HEK293 (cell line): ENCODE results near the gene GAL.

Experiments
- CTCF ChIA-PET: fragments of 350-600 bp; formaldehyde crosslinking; extraction: SDS; loops from one replicate; lab custom pipeline; 2021; ENCODE audit warnings: antibody characterized with exemption; lab: Yijun Ruan, JAX
- POLR2A ChIA-PET: fragments of 300-600 bp; formaldehyde crosslinking; extraction: SDS; loops from one replicate; lab custom pipeline; 2020; ENCODE audit warnings: antibody characterized with exemption, inconsistent platforms; lab: Yijun Ruan, JAX
- H3K27ac ChIP-seq: fragments of 200-500 bp; sonication (Bioruptor generic); 2 replicates; pipeline ENCODE4 v1.5.1; 2014; ENCODE audit warnings: low read depth, low read length, control low read depth, inconsistent platforms; ENCODE audit errors: extremely low read depth
- H3K36me3 ChIP-seq, 2 experiments: fragments of 200-500 bp in 1 of 2; sonication (Bioruptor generic) in 1 of 2; 1 replicate in 1 of 2; 2 replicates in 1 of 2; pipeline ENCODE4 v1.5.1; 2014 to 2017; ENCODE audit warnings: inconsistent platforms in 2 of 2, low read length in 2 of 2; ENCODE audit not compliant: control insufficient read depth in 2 of 2, insufficient read depth in 1 of 2
- H3K4me1 ChIP-seq: fragments of 200-500 bp; sonication (Bioruptor generic); 2 replicates; pipeline ENCODE4 v1.5.1; 2014; ENCODE audit warnings: mild to moderate bottlenecking, low read length, inconsistent platforms; ENCODE audit not compliant: control insufficient read depth, insufficient read depth
- H3K4me3 ChIP-seq: 2 replicates; pipeline ENCODE4 v1.5.1; 2011; ENCODE audit warnings: low read depth, mild to moderate bottlenecking, control low read depth, low read length, moderate library complexity
- H3K9me3 ChIP-seq: fragments of 200-500 bp; sonication (Bioruptor generic); 2 replicates; pipeline ENCODE4 v1.5.1; 2014; ENCODE audit warnings: low read depth, low read length, inconsistent platforms; ENCODE audit not compliant: control insufficient read depth, insufficient read depth
- GLI2 ChIP-seq: fragments of 450-650 bp; formaldehyde crosslinking; IDR thresholded peaks from 2 replicates; pipeline ENCODE4; 2017; ENCODE audit warnings: missing biosample characterization, missing genetic modification characterization, low read depth, borderline replicate concordance
- GLIS2 ChIP-seq: fragments of 450-650 bp; formaldehyde crosslinking; IDR thresholded peaks from 2 replicates; pipeline ENCODE4 v1.5.1; 2016; ENCODE audit warnings: missing biosample characterization, missing genetic modification characterization
- RBAK ChIP-seq: fragments of 450-650 bp; formaldehyde crosslinking; IDR thresholded peaks from 2 replicates; pipeline ENCODE4 v1.5.1; 2016; ENCODE audit warnings: missing biosample characterization, missing genetic modification characterization
- SP7 ChIP-seq: fragments of 450-650 bp; formaldehyde crosslinking; IDR thresholded peaks from 2 replicates; pipeline ENCODE4 v1.5.1; 2016; ENCODE audit warnings: missing biosample characterization, missing genetic modification characterization
- ZFP3 ChIP-seq: fragments of 450-650 bp; formaldehyde crosslinking; IDR thresholded peaks from 2 replicates; pipeline ENCODE4 v1.5.1; 2016; ENCODE audit warnings: low read depth, missing biosample characterization, missing genetic modification characterization
- ZNF10 ChIP-seq: fragments of 450-650 bp; formaldehyde crosslinking; IDR thresholded peaks from 2 replicates; pipeline ENCODE4 v1.5.1; 2017; ENCODE audit warnings: missing biosample characterization, missing genetic modification characterization
- ZNF112 ChIP-seq: fragments of 450-650 bp; formaldehyde crosslinking; IDR thresholded peaks from 2 replicates; pipeline ENCODE4 v1.5.0; 2017; ENCODE audit warnings: missing biosample characterization, missing genetic modification characterization
- ZNF114 ChIP-seq: fragments of 450-650 bp; formaldehyde crosslinking; IDR thresholded peaks from 2 replicates; pipeline ENCODE4 v1.5.0; 2017; ENCODE audit warnings: missing biosample characterization, missing genetic modification characterization
- ZNF184 ChIP-seq: fragments of 450-650 bp; IDR thresholded peaks from 2 replicates; pipeline ENCODE4 v1.5.1; 2018; ENCODE audit warnings: missing biosample characterization, mild to moderate bottlenecking, missing genetic modification characterization
- ZNF335 ChIP-seq: fragments of 450-650 bp; formaldehyde crosslinking; conservative IDR thresholded peaks from 2 replicates; pipeline ENCODE4 v1.5.1; 2016; ENCODE audit warnings: missing biosample characterization, missing genetic modification characterization
- ZNF366 ChIP-seq: fragments of 450-650 bp; formaldehyde crosslinking; conservative IDR thresholded peaks from 2 replicates; pipeline ENCODE4 v1.5.1; 2016; ENCODE audit warnings: missing biosample characterization, missing genetic modification characterization
- ZNF416 ChIP-seq: fragments of 450-650 bp; formaldehyde crosslinking; IDR thresholded peaks from 2 replicates; pipeline ENCODE4 v1.5.1; 2016; ENCODE audit warnings: missing biosample characterization, missing genetic modification characterization
- ZNF426 ChIP-seq: fragments of 450-650 bp; formaldehyde crosslinking; IDR thresholded peaks from 2 replicates; pipeline ENCODE4 v1.5.1; 2017; ENCODE audit warnings: missing biosample characterization, missing genetic modification characterization, mild to moderate bottlenecking, inconsistent platforms, moderate library complexity
- ZNF529 ChIP-seq: fragments of 450-650 bp; formaldehyde crosslinking; IDR thresholded peaks from 2 replicates; pipeline ENCODE4 v1.5.1; 2017; ENCODE audit warnings: missing genetic modification characterization, missing biosample characterization; ENCODE audit not compliant: insufficient replicate concordance
- ZNF555 ChIP-seq: fragments of 450-650 bp; formaldehyde crosslinking; conservative IDR thresholded peaks from 2 replicates; pipeline ENCODE4 v1.5.1; 2017; ENCODE audit warnings: missing biosample characterization, mild to moderate bottlenecking, missing genetic modification characterization, inconsistent platforms
- ZNF596 ChIP-seq: fragments of 450-650 bp; IDR thresholded peaks from 2 replicates; pipeline ENCODE4 v1.5.0; 2018; ENCODE audit warnings: missing biosample characterization, mild to moderate bottlenecking, missing genetic modification characterization, moderate library complexity
- ZNF624 ChIP-seq: fragments of 450-650 bp; formaldehyde crosslinking; IDR thresholded peaks from 2 replicates; pipeline ENCODE4 v1.5.1; 2017; ENCODE audit warnings: missing biosample characterization, missing genetic modification characterization
- ZNF658 ChIP-seq: fragments of 450-650 bp; formaldehyde crosslinking; IDR thresholded peaks from 2 replicates; pipeline ENCODE4; 2016; ENCODE audit warnings: missing biosample characterization, missing genetic modification characterization
- ZNF776 ChIP-seq: fragments of 450-650 bp; formaldehyde crosslinking; IDR thresholded peaks from 2 replicates; pipeline ENCODE4 v1.5.0; 2017; ENCODE audit warnings: missing biosample characterization, missing genetic modification characterization, borderline replicate concordance
- ZSCAN16 ChIP-seq: fragments of 450-650 bp; formaldehyde crosslinking; IDR thresholded peaks from 2 replicates; pipeline ENCODE4 v1.5.1; 2016; ENCODE audit warnings: missing biosample characterization, missing genetic modification characterization
- TF ChIP-seq, protein P1 (sequence below): fragments of 450-650 bp; formaldehyde crosslinking; IDR thresholded peaks from 2 replicates; pipeline ENCODE4 v1.5.1; 2017; ENCODE audit warnings: missing biosample characterization, missing genetic modification characterization
- TF ChIP-seq, protein P2 (sequence below): fragments of 450-650 bp; formaldehyde crosslinking; IDR thresholded peaks from 2 replicates; pipeline ENCODE4 v1.5.1; 2016; ENCODE audit warnings: missing biosample characterization, missing genetic modification characterization
- TF ChIP-seq, protein P3 (sequence below): fragments of 450-650 bp; formaldehyde crosslinking; IDR thresholded peaks from 2 replicates; pipeline ENCODE4 v1.5.1; 2016; ENCODE audit warnings: missing biosample characterization, missing genetic modification characterization
- TF ChIP-seq, protein P4 (sequence below): fragments of 450-650 bp; formaldehyde crosslinking; IDR thresholded peaks from 2 replicates; pipeline ENCODE4 v1.5.1; 2016; ENCODE audit warnings: missing biosample characterization, missing genetic modification characterization
- TF ChIP-seq, protein P5 (sequence below): fragments of 450-650 bp; formaldehyde crosslinking; IDR thresholded peaks from 2 replicates; pipeline ENCODE4 v1.5.1; 2017; ENCODE audit warnings: missing biosample characterization, missing genetic modification characterization
- TF ChIP-seq, protein P6 (sequence below): fragments of 450-650 bp; formaldehyde crosslinking; IDR thresholded peaks from 2 replicates; pipeline ENCODE4 v1.5.1; 2016; ENCODE audit warnings: missing biosample characterization, missing genetic modification characterization, low read depth

Gene GAL

DNA sequence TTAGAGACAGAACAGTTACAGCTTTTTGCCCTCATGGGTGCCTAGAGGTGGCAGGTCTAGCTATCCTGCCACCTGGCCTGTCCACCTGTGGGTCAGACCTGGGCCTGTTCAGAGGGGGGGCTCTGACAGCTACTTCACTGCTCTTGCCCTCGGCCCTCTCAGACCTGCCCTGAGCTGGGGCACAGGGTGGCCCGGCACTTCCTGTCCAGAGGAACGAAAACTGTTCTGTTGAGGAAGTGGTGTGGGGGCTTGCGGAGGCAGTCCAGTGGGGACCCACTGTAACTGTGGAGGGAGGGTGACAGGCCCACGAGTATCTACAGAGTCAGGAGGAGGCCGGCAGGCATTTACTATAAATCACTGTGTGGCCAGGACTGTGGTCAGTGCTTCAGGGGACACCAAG lies 50.8 kb downstream of the GAL start:
- no peak for TF ChIP-seq SP7 (tag by site-specific recombination)
- TF ChIP-seq RBAK (tag by site-specific recombination) = no peak
- TF ChIP-seq ZNF596 (tag by site-specific recombination) = no peak
- no peak for TF ChIP-seq ZNF529 (tag by site-specific recombination)
- no peak for TF ChIP-seq ZNF426 (tag by site-specific recombination)
- TF ChIP-seq, protein P1, sequence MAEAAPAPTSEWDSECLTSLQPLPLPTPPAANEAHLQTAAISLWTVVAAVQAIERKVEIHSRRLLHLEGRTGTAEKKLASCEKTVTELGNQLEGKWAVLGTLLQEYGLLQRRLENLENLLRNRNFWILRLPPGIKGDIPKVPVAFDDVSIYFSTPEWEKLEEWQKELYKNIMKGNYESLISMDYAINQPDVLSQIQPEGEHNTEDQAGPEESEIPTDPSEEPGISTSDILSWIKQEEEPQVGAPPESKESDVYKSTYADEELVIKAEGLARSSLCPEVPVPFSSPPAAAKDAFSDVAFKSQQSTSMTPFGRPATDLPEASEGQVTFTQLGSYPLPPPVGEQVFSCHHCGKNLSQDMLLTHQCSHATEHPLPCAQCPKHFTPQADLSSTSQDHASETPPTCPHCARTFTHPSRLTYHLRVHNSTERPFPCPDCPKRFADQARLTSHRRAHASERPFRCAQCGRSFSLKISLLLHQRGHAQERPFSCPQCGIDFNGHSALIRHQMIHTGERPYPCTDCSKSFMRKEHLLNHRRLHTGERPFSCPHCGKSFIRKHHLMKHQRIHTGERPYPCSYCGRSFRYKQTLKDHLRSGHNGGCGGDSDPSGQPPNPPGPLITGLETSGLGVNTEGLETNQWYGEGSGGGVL (tag by site-specific recombination) = no peak
- TF ChIP-seq, protein P2, sequence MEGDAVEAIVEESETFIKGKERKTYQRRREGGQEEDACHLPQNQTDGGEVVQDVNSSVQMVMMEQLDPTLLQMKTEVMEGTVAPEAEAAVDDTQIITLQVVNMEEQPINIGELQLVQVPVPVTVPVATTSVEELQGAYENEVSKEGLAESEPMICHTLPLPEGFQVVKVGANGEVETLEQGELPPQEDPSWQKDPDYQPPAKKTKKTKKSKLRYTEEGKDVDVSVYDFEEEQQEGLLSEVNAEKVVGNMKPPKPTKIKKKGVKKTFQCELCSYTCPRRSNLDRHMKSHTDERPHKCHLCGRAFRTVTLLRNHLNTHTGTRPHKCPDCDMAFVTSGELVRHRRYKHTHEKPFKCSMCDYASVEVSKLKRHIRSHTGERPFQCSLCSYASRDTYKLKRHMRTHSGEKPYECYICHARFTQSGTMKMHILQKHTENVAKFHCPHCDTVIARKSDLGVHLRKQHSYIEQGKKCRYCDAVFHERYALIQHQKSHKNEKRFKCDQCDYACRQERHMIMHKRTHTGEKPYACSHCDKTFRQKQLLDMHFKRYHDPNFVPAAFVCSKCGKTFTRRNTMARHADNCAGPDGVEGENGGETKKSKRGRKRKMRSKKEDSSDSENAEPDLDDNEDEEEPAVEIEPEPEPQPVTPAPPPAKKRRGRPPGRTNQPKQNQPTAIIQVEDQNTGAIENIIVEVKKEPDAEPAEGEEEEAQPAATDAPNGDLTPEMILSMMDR (tag by site-specific recombination) = no peak
- TF ChIP-seq, protein P3, sequence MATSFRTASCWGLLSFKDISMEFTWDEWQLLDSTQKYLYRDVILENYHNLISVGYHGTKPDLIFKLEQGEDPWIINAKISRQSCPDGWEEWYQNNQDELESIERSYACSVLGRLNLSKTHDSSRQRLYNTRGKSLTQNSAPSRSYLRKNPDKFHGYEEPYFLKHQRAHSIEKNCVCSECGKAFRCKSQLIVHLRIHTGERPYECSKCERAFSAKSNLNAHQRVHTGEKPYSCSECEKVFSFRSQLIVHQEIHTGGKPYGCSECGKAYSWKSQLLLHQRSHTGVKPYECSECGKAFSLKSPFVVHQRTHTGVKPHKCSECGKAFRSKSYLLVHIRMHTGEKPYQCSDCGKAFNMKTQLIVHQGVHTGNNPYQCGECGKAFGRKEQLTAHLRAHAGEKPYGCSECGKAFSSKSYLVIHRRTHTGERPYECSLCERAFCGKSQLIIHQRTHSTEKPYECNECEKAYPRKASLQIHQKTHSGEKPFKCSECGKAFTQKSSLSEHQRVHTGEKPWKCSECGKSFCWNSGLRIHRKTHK (tag by site-specific recombination) = no peak
- TF ChIP-seq GLI2 (tag by site-specific recombination) = no peak
- no peak for TF ChIP-seq ZNF366 (tag by site-specific recombination)
- TF ChIP-seq, protein P4, sequence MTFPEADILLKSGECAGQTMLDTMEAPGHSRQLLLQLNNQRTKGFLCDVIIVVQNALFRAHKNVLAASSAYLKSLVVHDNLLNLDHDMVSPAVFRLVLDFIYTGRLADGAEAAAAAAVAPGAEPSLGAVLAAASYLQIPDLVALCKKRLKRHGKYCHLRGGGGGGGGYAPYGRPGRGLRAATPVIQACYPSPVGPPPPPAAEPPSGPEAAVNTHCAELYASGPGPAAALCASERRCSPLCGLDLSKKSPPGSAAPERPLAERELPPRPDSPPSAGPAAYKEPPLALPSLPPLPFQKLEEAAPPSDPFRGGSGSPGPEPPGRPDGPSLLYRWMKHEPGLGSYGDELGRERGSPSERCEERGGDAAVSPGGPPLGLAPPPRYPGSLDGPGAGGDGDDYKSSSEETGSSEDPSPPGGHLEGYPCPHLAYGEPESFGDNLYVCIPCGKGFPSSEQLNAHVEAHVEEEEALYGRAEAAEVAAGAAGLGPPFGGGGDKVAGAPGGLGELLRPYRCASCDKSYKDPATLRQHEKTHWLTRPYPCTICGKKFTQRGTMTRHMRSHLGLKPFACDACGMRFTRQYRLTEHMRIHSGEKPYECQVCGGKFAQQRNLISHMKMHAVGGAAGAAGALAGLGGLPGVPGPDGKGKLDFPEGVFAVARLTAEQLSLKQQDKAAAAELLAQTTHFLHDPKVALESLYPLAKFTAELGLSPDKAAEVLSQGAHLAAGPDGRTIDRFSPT (tag by site-specific recombination) = no peak
- no peak for TF ChIP-seq ZNF658 (tag by site-specific recombination)
- TF ChIP-seq, protein P5, sequence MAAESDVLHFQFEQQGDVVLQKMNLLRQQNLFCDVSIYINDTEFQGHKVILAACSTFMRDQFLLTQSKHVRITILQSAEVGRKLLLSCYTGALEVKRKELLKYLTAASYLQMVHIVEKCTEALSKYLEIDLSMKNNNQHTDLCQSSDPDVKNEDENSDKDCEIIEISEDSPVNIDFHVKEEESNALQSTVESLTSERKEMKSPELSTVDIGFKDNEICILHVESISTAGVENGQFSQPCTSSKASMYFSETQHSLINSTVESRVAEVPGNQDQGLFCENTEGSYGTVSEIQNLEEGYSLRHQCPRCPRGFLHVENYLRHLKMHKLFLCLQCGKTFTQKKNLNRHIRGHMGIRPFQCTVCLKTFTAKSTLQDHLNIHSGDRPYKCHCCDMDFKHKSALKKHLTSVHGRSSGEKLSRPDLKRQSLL (tag by site-specific recombination) = no peak
- no peak for TF ChIP-seq GLIS2
- TF ChIP-seq ZNF416 (tag by site-specific recombination) = no peak
- no peak for TF ChIP-seq ZSCAN16 (tag by site-specific recombination)
- TF ChIP-seq ZNF555 (tag by site-specific recombination) = no peak
- H3K4me1 ChIP-seq = no peaks in the 10 kb centered on the region
- no peak overlapping the region for H3K4me3 ChIP-seq
- no peaks in the 10 kb centered on the region for H3K36me3 ChIP-seq
- no peaks in the 10 kb centered on the region for H3K9me3 ChIP-seq
- H3K27ac ChIP-seq = no peak overlapping the region
- POLR2A ChIA-PET = no interaction called here
- CTCF ChIA-PET = interaction anchor here (0.6 to 0.7 kb wide), 2 partner anchors 18 to 76 kb away, joined by 4 to 7 read pairs; no protein-coding TSS in a partner anchor

DNA sequence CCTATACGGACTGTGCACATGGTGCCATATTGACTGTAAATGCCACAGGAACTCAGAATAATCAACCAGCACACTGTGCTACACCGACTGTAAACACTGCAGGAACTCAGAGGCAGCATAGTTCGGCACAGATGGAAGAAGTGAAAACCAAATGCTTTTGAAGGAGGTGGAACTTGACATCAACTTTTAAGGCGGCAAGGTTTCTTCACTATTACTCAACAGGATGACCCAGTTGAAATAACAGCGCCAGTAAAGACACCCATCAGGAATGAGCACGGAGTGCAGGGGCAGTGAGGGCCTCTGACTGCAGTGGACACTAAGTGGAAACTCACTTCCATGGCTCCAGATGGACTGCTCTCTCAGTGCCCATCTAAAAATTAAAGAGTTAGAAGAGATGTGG lies 51.3 kb downstream of the GAL start:
- H3K4me1 ChIP-seq = no peaks in the 10 kb centered on the region
- H3K36me3 ChIP-seq = no peaks in the 10 kb centered on the region
- H3K4me3 ChIP-seq = no peak overlapping the region
- H3K9me3 ChIP-seq = no peaks in the 10 kb centered on the region
- ChIA-PET POLR2A (no interaction called here), CTCF (no interaction called here)
- H3K27ac ChIP-seq = no peak overlapping the region
- no peak for TF ChIP-seq ZNF624 (tag by site-specific recombination)
- no peak for TF ChIP-seq ZFP3 (tag by site-specific recombination)
- TF ChIP-seq ZNF10 (tag by site-specific recombination) = no peak
- TF ChIP-seq ZNF184 = no peak
- TF ChIP-seq ZNF112 = no peak
- TF ChIP-seq, protein P6, sequence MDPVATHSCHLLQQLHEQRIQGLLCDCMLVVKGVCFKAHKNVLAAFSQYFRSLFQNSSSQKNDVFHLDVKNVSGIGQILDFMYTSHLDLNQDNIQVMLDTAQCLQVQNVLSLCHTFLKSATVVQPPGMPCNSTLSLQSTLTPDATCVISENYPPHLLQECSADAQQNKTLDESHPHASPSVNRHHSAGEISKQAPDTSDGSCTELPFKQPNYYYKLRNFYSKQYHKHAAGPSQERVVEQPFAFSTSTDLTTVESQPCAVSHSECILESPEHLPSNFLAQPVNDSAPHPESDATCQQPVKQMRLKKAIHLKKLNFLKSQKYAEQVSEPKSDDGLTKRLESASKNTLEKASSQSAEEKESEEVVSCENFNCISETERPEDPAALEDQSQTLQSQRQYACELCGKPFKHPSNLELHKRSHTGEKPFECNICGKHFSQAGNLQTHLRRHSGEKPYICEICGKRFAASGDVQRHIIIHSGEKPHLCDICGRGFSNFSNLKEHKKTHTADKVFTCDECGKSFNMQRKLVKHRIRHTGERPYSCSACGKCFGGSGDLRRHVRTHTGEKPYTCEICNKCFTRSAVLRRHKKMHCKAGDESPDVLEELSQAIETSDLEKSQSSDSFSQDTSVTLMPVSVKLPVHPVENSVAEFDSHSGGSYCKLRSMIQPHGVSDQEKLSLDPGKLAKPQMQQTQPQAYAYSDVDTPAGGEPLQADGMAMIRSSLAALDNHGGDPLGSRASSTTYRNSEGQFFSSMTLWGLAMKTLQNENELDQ (tag by site-specific recombination) = no peak
- TF ChIP-seq ZNF776 = no peak
- no peak for TF ChIP-seq ZNF114
- TF ChIP-seq ZNF335 = no peak
